ENCODE data around the gene DGKG. TPM values are rescaled to one million over a fixed set of nuclear protein-coding genes. Genes with fewer than 3 reads are reported as not detected.

The DGKG gene
- total RNA-seq, 2 donors from 2014 or later, result 0.17 to 0.64 TPM

- Histone ChIP-seq H3K27me3 (no peaks in the 10 kb centered on the region), H3K36me3 (no peaks in the 10 kb centered on the region), H3K9ac (ENCODE audit: low read depth in 2 of 2, low read length in 2 of 2) (no peak overlapping the region), H3K4me1 (no peaks in the 10 kb centered on the region), H3K9me3 (no peaks in the 10 kb centered on the region), H3K27ac (no peak overlapping the region), H3K4me3 (no peak overlapping the region)
- intact Hi-C loops (cut with DNase I), result no loop called here
- no peak for TF ChIP-seq CTCF (IDR thresholded peaks at IDR 0.05)
- no peak for DNase-seq
These were observed 44.6 kb downstream of the DGKG start for GRCh38 chr3:186317478-186317877.

GRCh38 chr3:186316666-186317260 lies 45.3 kb downstream of the DGKG start:
- Histone ChIP-seq H3K4me1 (no peaks in the 10 kb centered on the region), H3K9me3 (no peaks in the 10 kb centered on the region), H3K9ac (ENCODE audit: low read depth in 2 of 2, low read length in 2 of 2) (no peak overlapping the region), H3K4me3 (no peak overlapping the region), H3K27me3 (no peaks in the 10 kb centered on the region), H3K27ac (no peak overlapping the region), H3K36me3 (no peaks in the 10 kb centered on the region)
- intact Hi-C loops (cut with DNase I), result no loop called here
- no peak for TF ChIP-seq CTCF (IDR thresholded peaks at IDR 0.05)
- no peak for DNase-seq

- no peak overlapping the region for H3K27ac ChIP-seq
- intact Hi-C loops (cut with DNase I), result no loop called here
- no peak for DNase-seq
These were observed 46.3 kb downstream of the DGKG start for GRCh38 chr3:186315581-186316354.

GRCh38 chr3:186314896-186315295 lies 47.1 kb downstream of the DGKG start:
- no peaks in the 10 kb centered on the region for H3K9me3 ChIP-seq
- no peak for DNase-seq
- H3K27me3 ChIP-seq, result no peaks in the 10 kb centered on the region
- intact Hi-C loops (cut with DNase I), result no loop called here
- H3K36me3 ChIP-seq, result no peaks in the 10 kb centered on the region
- TF ChIP-seq CTCF (IDR thresholded peaks at IDR 0.05), result no peak
- no peaks in the 10 kb centered on the region for H3K4me1 ChIP-seq
- H3K9ac ChIP-seq (ENCODE audit: low read depth in 2 of 2, low read length in 2 of 2), result no peak overlapping the region
- no peak overlapping the region for H3K27ac ChIP-seq
- no peak overlapping the region for H3K4me3 ChIP-seq

More at GRCh38 chr3:186315581-186316354, 46.3 kb downstream of the DGKG start:
- Histone ChIP-seq H3K36me3 (no peaks in the 10 kb centered on the region), H3K9me3 (no peaks in the 10 kb centered on the region), H3K4me1 (no peaks in the 10 kb centered on the region), H3K27me3 (no peaks in the 10 kb centered on the region), H3K4me3 (no peak overlapping the region), H3K9ac (ENCODE audit: low read depth in 2 of 2, low read length in 2 of 2) (no peak overlapping the region)
- TF ChIP-seq CTCF (IDR thresholded peaks at IDR 0.05), result no peak

- Histone ChIP-seq H3K9me3 (no peaks in the 10 kb centered on the region), H3K9ac (ENCODE audit: low read depth in 2 of 2, low read length in 2 of 2) (no peak overlapping the region), H3K4me1 (no peaks in the 10 kb centered on the region), H3K27ac (no peak overlapping the region), H3K4me3 (no peak overlapping the region), H3K36me3 (no peaks in the 10 kb centered on the region), H3K27me3 (no peaks in the 10 kb centered on the region)
- intact Hi-C loops (cut with DNase I), result no loop called here
- no peak for DNase-seq
- TF ChIP-seq CTCF (IDR thresholded peaks at IDR 0.05), result no peak
These were observed 50.6 kb downstream of the DGKG start for GRCh38 chr3:186311441-186311840.
